ENCODE data around the gene HTATIP2. TPM values are rescaled to one million over a fixed set of nuclear protein-coding genes. Genes with fewer than 3 reads are reported as not detected.

Gene HTATIP2
- total RNA-seq, 1 experiment from 2014 or later, result 43.4 TPM

DNA sequence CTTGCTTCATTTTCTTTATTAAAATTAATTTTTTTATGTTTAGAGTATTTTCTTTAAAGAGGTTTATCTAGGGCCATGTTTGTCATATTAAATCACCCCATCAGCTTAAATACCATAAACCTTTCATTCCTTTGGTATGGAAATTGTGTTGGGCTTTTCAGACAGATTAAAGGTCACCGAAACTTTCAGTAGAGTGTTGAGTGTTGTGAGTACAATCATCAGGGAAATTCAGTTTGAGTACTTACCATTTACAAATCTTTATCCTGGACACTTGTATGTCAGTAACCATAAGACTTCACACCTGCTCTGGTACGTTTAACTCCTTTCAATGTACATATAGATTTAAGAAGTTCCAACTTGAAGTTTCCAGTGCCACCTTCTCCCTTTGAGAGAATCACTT is 36.0 kb downstream of the HTATIP2 start:
- TF ChIP-seq SP1 (IDR thresholded peaks at IDR 0.05; ENCODE audit: low read depth) (no peak), JUND (IDR thresholded peaks at IDR 0.05) (no peak), ZNF274 (IDR thresholded peaks at IDR 0.05; ENCODE audit: low read depth, low read length) (no peak), CEBPB (IDR thresholded peaks at IDR 0.05; ENCODE audit: low read depth) (no peak), TCF7L2 (IDR thresholded peaks at IDR 0.05; ENCODE audit: borderline replicate concordance, extremely low read depth, insufficient read depth, insufficient read length) (no peak), RAD21 (IDR thresholded peaks at IDR 0.05; ENCODE audit: low read depth) (no peak), YY1 (IDR thresholded peaks at IDR 0.05; ENCODE audit: extremely low read depth, insufficient replicate concordance, low read depth, low read length) (no peak), ZFX (IDR thresholded peaks at IDR 0.05) (no peak), CBX3 (IDR thresholded peaks at IDR 0.05; ENCODE audit: low read depth) (no peak), EZH2 (IDR thresholded peaks at IDR 0.05) (no peak), POLR2A (IDR thresholded peaks at IDR 0.05; ENCODE audit: borderline replicate concordance, extremely low read depth, insufficient read depth, insufficient read length) (no peak)
- TF ChIP-seq, protein P1, sequence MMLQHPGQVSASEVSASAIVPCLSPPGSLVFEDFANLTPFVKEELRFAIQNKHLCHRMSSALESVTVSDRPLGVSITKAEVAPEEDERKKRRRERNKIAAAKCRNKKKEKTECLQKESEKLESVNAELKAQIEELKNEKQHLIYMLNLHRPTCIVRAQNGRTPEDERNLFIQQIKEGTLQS (IDR thresholded peaks at IDR 0.05), result no peak
- RAD21 ChIA-PET (ENCODE audit: low non-redundant PET in 1 of 2, low total read pairs in 2 of 2, uncharacterized antibody in 2 of 2, unreplicated experiment in 2 of 2), result no interaction called here
- Histone ChIP-seq H3K9me2 (ENCODE audit: insufficient read depth) (no peaks in the 10 kb centered on the region), H3K9me3 (ENCODE audit: control insufficient read depth in 1 of 2, insufficient read depth in 1 of 2, low read depth in 1 of 2, low read length in 2 of 2) (no peaks in the 10 kb centered on the region), H3K4me1 (ENCODE audit: control insufficient read depth in 1 of 2, insufficient read depth in 2 of 2, low read length in 2 of 2) (no peaks in the 10 kb centered on the region), H2AFZ (ENCODE audit: low read depth, low read length, poor library complexity, severe bottlenecking) (no peak overlapping the region), H3K27me3 (ENCODE audit: insufficient read depth, low read length) (no peaks in the 10 kb centered on the region), H3K79me2 (ENCODE audit: insufficient read depth, low read length) (peaks cover 41% of the 10 kb centered on the region), H3K4me2 (ENCODE audit: low read length) (no peak overlapping the region), H3K4me3 (replicated peaks in 1 of 2; ENCODE audit: low read depth in 1 of 2, low read length in 2 of 2) (no peak overlapping the region), H4K20me1 (ENCODE audit: insufficient read depth) (no peaks in the 10 kb centered on the region; the same call in 1 of the 2 replicates), H3K36me3 (ENCODE audit: control insufficient read depth in 1 of 2, insufficient read depth in 2 of 2, low read length in 2 of 2) (peaks cover 24 to 31% of the 10 kb centered on the region in 2 experiments), H3K27ac (ENCODE audit: low read depth, low read length) (no peak overlapping the region), H3K9ac (ENCODE audit: low read length) (no peak overlapping the region)
- intact Hi-C loops (cut with micrococcal nuclease), result no loop called here
- DNase-seq (ENCODE audit: low read depth, low spot score), result no peak
- ATAC-seq, result no peak
- POLR2A ChIA-PET, result no interaction called here
- BruUV-seq (replicated peaks), result no TSS peak
- CTCF ChIA-PET, result interaction anchor here (1.3 to 2.3 kb wide), 2 partner anchors 11 to 210 kb away, joined by 4 to 7 read pairs; no protein-coding TSS in a partner anchor

DNA sequence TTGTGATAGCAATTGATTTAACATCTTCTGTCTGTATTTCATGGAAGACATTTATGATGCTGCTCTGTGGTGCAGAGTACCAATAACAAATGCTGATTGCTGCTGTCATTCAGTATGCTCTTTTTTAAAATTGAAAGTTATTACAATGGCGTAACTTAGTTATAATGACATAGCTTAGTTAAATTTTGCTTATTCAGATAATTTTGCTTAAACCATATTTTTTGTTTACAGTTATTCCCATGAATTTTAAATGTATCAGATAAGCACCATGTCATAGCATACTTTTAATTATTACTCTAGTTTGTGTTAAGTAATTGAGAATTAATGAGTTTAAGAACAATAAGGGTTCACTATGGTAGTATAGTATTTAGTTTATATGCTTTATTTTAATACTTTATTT is 39.5 kb downstream of the HTATIP2 start:
- no peak for ATAC-seq
- peaks cover 23 to 29% of the 10 kb centered on the region in 2 experiments for H3K36me3 ChIP-seq (ENCODE audit: control insufficient read depth in 1 of 2, insufficient read depth in 2 of 2, low read length in 2 of 2)
- CTCF ChIA-PET, result interaction anchor here (1.3 to 1.6 kb wide), 2 partner anchors 41 to 50 kb away, joined by 3 read pairs; no protein-coding TSS in a partner anchor
- TF ChIP-seq ZNF274 (IDR thresholded peaks at IDR 0.05; ENCODE audit: low read depth, low read length), result no peak
- no peak for TF ChIP-seq ZFX (IDR thresholded peaks at IDR 0.05)
- TF ChIP-seq, protein P2, sequence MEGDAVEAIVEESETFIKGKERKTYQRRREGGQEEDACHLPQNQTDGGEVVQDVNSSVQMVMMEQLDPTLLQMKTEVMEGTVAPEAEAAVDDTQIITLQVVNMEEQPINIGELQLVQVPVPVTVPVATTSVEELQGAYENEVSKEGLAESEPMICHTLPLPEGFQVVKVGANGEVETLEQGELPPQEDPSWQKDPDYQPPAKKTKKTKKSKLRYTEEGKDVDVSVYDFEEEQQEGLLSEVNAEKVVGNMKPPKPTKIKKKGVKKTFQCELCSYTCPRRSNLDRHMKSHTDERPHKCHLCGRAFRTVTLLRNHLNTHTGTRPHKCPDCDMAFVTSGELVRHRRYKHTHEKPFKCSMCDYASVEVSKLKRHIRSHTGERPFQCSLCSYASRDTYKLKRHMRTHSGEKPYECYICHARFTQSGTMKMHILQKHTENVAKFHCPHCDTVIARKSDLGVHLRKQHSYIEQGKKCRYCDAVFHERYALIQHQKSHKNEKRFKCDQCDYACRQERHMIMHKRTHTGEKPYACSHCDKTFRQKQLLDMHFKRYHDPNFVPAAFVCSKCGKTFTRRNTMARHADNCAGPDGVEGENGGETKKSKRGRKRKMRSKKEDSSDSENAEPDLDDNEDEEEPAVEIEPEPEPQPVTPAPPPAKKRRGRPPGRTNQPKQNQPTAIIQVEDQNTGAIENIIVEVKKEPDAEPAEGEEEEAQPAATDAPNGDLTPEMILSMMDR (IDR thresholded peaks at IDR 0.05 in 2 of 3, conservative IDR thresholded peaks at IDR 0.05 in 1 of 3; ENCODE audit: borderline replicate concordance in 1 of 3, insufficient read depth in 1 of 3, low read depth in 2 of 3, low read length in 2 of 3), result no peak
- TF ChIP-seq, protein P3, sequence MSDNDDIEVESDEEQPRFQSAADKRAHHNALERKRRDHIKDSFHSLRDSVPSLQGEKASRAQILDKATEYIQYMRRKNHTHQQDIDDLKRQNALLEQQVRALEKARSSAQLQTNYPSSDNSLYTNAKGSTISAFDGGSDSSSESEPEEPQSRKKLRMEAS (IDR thresholded peaks at IDR 0.05), result no peak
- TF ChIP-seq EGR1 (IDR thresholded peaks at IDR 0.05; ENCODE audit: low read depth), result no peak
- TF ChIP-seq, protein P4, sequence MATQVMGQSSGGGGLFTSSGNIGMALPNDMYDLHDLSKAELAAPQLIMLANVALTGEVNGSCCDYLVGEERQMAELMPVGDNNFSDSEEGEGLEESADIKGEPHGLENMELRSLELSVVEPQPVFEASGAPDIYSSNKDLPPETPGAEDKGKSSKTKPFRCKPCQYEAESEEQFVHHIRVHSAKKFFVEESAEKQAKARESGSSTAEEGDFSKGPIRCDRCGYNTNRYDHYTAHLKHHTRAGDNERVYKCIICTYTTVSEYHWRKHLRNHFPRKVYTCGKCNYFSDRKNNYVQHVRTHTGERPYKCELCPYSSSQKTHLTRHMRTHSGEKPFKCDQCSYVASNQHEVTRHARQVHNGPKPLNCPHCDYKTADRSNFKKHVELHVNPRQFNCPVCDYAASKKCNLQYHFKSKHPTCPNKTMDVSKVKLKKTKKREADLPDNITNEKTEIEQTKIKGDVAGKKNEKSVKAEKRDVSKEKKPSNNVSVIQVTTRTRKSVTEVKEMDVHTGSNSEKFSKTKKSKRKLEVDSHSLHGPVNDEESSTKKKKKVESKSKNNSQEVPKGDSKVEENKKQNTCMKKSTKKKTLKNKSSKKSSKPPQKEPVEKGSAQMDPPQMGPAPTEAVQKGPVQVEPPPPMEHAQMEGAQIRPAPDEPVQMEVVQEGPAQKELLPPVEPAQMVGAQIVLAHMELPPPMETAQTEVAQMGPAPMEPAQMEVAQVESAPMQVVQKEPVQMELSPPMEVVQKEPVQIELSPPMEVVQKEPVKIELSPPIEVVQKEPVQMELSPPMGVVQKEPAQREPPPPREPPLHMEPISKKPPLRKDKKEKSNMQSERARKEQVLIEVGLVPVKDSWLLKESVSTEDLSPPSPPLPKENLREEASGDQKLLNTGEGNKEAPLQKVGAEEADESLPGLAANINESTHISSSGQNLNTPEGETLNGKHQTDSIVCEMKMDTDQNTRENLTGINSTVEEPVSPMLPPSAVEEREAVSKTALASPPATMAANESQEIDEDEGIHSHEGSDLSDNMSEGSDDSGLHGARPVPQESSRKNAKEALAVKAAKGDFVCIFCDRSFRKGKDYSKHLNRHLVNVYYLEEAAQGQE (IDR thresholded peaks at IDR 0.05; ENCODE audit: low read depth), result no peak
- TF ChIP-seq RAD21 (IDR thresholded peaks at IDR 0.05; ENCODE audit: low read depth), result no peak
- no peak for TF ChIP-seq JUND (IDR thresholded peaks at IDR 0.05)

More for the DNA sequence above, 39.5 kb downstream of the HTATIP2 start:
- no peak overlapping the region for H3K27ac ChIP-seq (ENCODE audit: low read depth, low read length)
- H3K4me2 ChIP-seq (ENCODE audit: low read length), result no peak overlapping the region
- ChIA-PET RAD21 (ENCODE audit: low non-redundant PET in 1 of 2, low total read pairs in 2 of 2, uncharacterized antibody in 2 of 2, unreplicated experiment in 2 of 2) (no interaction called here), POLR2A (no interaction called here)
- no peaks in the 10 kb centered on the region for H3K4me1 ChIP-seq (ENCODE audit: control insufficient read depth in 1 of 2, insufficient read depth in 2 of 2, low read length in 2 of 2)
- H3K9me2 ChIP-seq (ENCODE audit: insufficient read depth), result no peaks in the 10 kb centered on the region
- H4K20me1 ChIP-seq (ENCODE audit: insufficient read depth), result no peaks in the 10 kb centered on the region; the same call in 1 of the 2 replicates
- no peaks in the 10 kb centered on the region for H3K9me3 ChIP-seq (ENCODE audit: control insufficient read depth in 1 of 2, insufficient read depth in 1 of 2, low read depth in 1 of 2, low read length in 2 of 2)
- BruUV-seq (replicated peaks), result no TSS peak
- no peak overlapping the region for H3K4me3 ChIP-seq (replicated peaks in 1 of 2; ENCODE audit: low read depth in 1 of 2, low read length in 2 of 2)
- H3K27me3 ChIP-seq (ENCODE audit: insufficient read depth, low read length), result no peaks in the 10 kb centered on the region
- intact Hi-C loops (cut with micrococcal nuclease), result no loop called here
- DNase-seq (ENCODE audit: low read depth, low spot score), result no peak
- H3K9ac ChIP-seq (ENCODE audit: low read length), result no peak overlapping the region
- peaks cover 32% of the 10 kb centered on the region for H3K79me2 ChIP-seq (ENCODE audit: insufficient read depth, low read length)
- H2AFZ ChIP-seq (ENCODE audit: low read depth, low read length, poor library complexity, severe bottlenecking), result no peak overlapping the region
